ENCODE results near the gene ZNF286A. TPM values are rescaled to one million over a fixed set of nuclear protein-coding genes. Genes with fewer than 3 reads are reported as not detected.
A peak's percentile ranks its signal among the peaks of the same experiment; 100 is the strongest.
"Not testable (repeated sequence)": the region's sequence is repeated elsewhere in the genome, so short reads cannot be mapped to it uniquely, and the experiment has no call there.

Gene ZNF286A
- total and polyA plus RNA-seq, 2 donors (not counting 1 experiment from before 2014, with no cell fraction given): 31.3 to 45.9 TPM

DNA sequence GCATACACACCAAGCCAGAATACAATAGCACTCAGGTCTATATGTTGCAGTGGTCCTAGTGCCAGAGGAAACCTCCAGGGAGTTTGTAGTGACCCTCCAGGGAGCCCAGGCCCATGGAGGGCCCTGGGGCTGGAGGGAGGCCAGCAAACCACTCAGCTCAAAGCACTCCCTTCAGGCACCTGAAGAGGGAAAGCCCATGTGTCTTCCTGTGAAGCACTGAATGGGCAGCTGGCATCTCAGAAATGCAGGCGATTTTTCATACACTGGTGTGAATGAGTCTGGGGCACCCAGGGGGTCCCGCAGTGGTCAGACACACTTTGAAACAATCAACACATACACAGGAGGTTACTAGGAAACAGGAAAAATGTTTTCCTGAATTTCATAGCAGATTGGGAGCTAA lies 45.3 kb downstream of the ZNF286A start:
- no peaks in the 10 kb centered on the region for H3K4me1 ChIP-seq (ENCODE audit: control insufficient read depth, extremely low read depth, insufficient read depth, low read length)
- H3K4me2 ChIP-seq (ENCODE audit: extremely low read depth, insufficient read depth, low read length): no peak overlapping the region
- H4K20me1 ChIP-seq (ENCODE audit: control insufficient read depth, extremely low read depth, insufficient read depth, low read length): no peaks in the 10 kb centered on the region
- H3K36me3 ChIP-seq (ENCODE audit: control insufficient read depth, insufficient read depth, low read length): no peaks in the 10 kb centered on the region
- TF ChIP-seq, protein P1, sequence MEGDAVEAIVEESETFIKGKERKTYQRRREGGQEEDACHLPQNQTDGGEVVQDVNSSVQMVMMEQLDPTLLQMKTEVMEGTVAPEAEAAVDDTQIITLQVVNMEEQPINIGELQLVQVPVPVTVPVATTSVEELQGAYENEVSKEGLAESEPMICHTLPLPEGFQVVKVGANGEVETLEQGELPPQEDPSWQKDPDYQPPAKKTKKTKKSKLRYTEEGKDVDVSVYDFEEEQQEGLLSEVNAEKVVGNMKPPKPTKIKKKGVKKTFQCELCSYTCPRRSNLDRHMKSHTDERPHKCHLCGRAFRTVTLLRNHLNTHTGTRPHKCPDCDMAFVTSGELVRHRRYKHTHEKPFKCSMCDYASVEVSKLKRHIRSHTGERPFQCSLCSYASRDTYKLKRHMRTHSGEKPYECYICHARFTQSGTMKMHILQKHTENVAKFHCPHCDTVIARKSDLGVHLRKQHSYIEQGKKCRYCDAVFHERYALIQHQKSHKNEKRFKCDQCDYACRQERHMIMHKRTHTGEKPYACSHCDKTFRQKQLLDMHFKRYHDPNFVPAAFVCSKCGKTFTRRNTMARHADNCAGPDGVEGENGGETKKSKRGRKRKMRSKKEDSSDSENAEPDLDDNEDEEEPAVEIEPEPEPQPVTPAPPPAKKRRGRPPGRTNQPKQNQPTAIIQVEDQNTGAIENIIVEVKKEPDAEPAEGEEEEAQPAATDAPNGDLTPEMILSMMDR (conservative IDR thresholded peaks at IDR 0.05 in 1 of 2, IDR thresholded peaks at IDR 0.05 in 1 of 2; ENCODE audit: low read depth in 1 of 2, low read length in 2 of 2): no peak
- TF ChIP-seq EZH2 (IDR thresholded peaks at IDR 0.05; ENCODE audit: low read length, missing control alignments): no peak
- H3K4me3 ChIP-seq (replicated peaks in 1 of 4; ENCODE audit: control extremely low read depth in 1 of 4, insufficient read depth in 1 of 4, low read depth in 3 of 4, low read length in 4 of 4): no peak overlapping the region
- no peaks in the 10 kb centered on the region for H3K27me3 ChIP-seq (ENCODE audit: control insufficient read depth, insufficient read depth, low read length)
- peak in 1 of 2 donors; percentile 17 for DNase-seq (ENCODE audit: low read depth in 2 of 2)
- H3K79me2 ChIP-seq (ENCODE audit: control insufficient read depth, insufficient read depth, low read length): no peaks in the 10 kb centered on the region
- no peak overlapping the region for H2AFZ ChIP-seq (ENCODE audit: low read length)
- no peaks in the 10 kb centered on the region for H3K9me3 ChIP-seq (ENCODE audit: control insufficient read depth, insufficient read depth, low read depth, low read length)
- no peak overlapping the region for H3K27ac ChIP-seq (ENCODE audit: insufficient read depth, low read length)
- no peak overlapping the region for H3K9ac ChIP-seq (ENCODE audit: insufficient read depth, low read length)

DNA sequence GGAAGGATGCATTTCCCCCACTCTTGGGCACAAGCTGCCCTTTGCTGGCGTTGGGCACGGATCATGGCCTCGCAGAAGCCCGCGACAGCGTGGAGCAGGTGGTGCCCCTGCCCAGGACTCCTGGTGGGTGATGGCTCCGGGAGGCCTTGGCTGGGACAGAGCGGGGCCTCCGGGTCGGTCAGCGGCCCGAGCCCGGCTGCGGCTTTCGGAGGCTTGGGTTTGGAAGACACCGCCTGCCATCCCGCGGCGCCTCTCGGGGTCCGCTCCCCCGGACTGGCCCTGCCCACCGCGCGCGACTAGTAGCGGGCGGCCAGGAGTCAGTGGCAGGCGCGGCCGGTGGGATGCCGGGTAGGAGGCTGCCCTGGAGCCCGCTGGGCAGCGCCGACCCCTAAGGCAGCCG lies 49.9 kb downstream of the ZNF286A start:
- H3K9me3 ChIP-seq (ENCODE audit: control insufficient read depth, insufficient read depth, low read depth, low read length); DNase-seq (ENCODE audit: low read depth in 2 of 2); H2AFZ ChIP-seq (ENCODE audit: low read length); H3K4me2 ChIP-seq (ENCODE audit: extremely low read depth, insufficient read depth, low read length); H3K36me3 ChIP-seq (ENCODE audit: control insufficient read depth, insufficient read depth, low read length); H3K9ac ChIP-seq (ENCODE audit: insufficient read depth, low read length); H3K4me3 ChIP-seq (replicated peaks in 1 of 4; ENCODE audit: control extremely low read depth in 1 of 4, insufficient read depth in 1 of 4, low read depth in 3 of 4, low read length in 4 of 4); H3K27ac ChIP-seq (ENCODE audit: insufficient read depth, low read length); H3K79me2 ChIP-seq (ENCODE audit: control insufficient read depth, insufficient read depth, low read length); H3K27me3 ChIP-seq (ENCODE audit: control insufficient read depth, insufficient read depth, low read length); H4K20me1 ChIP-seq (ENCODE audit: control insufficient read depth, extremely low read depth, insufficient read depth, low read length); H3K4me1 ChIP-seq (ENCODE audit: control insufficient read depth, extremely low read depth, insufficient read depth, low read length): not testable (repeated sequence)

DNA sequence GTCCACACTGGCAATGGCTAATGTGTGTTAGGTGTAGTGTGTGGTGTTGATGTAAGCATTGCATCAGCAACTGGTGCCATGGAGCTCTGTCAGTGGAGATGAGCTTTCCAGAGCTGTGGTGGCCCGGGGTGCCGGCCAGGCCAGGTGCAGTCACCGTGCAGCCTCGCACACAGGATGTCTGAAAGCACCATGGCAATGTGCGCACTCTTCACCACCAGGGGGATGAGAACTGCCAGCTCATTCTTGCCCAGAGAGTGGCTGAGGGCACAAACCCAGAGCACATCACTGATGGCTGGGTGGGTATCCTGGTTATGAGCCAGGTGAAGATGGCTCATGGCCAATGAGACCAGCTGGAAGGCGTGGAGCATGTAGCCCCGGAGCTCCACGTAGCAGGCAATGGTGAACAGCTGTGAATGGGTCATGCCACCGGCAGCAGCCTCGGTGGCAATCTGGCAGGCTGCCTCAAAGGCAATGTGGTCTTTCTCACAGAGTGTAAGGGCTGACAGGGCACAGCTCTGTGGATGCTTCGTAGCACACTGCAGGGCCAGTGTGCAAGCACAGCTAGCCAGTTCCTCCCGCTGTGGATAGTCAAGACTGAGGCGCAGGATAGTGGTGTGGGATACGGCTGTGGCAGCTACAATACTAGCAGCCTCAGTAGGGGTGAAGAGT lies 69.4 kb downstream of the ZNF286A start:
- H4K20me1 ChIP-seq (ENCODE audit: control insufficient read depth, extremely low read depth, insufficient read depth, low read length); H3K36me3 ChIP-seq (ENCODE audit: control insufficient read depth, insufficient read depth, low read length); H3K4me1 ChIP-seq (ENCODE audit: control insufficient read depth, extremely low read depth, insufficient read depth, low read length); H3K79me2 ChIP-seq (ENCODE audit: control insufficient read depth, insufficient read depth, low read length); H3K9ac ChIP-seq (ENCODE audit: insufficient read depth, low read length); H2AFZ ChIP-seq (ENCODE audit: low read length); H3K27me3 ChIP-seq (ENCODE audit: control insufficient read depth, insufficient read depth, low read length); H3K4me3 ChIP-seq (replicated peaks in 1 of 4; ENCODE audit: control extremely low read depth in 1 of 4, insufficient read depth in 1 of 4, low read depth in 3 of 4, low read length in 4 of 4); H3K27ac ChIP-seq (ENCODE audit: insufficient read depth, low read length); DNase-seq (ENCODE audit: low read depth in 2 of 2); H3K9me3 ChIP-seq (ENCODE audit: control insufficient read depth, insufficient read depth, low read depth, low read length); H3K4me2 ChIP-seq (ENCODE audit: extremely low read depth, insufficient read depth, low read length): not testable (repeated sequence)

Other genes starting within 250 kb of the ZNF286A start
- 0.77 and 2.3 TPM in 2 replicates for gene CDRT4, start 232.1 kb upstream of the ZNF286A start, total RNA-seq
- gene CDRT4, start 232.1 kb upstream of the ZNF286A start, polyA plus RNA-seq: 0.19 and 0.49 TPM in 2 replicates
- gene TVP23C, start 136.3 kb upstream of the ZNF286A start, total RNA-seq: 14.4 and 25.1 TPM in 2 replicates
- 4.2 and 7.0 TPM in 2 replicates for gene TVP23C, start 136.3 kb upstream of the ZNF286A start, polyA plus RNA-seq
- gene FBXW10B, start 80.0 kb upstream of the ZNF286A start, total RNA-seq: 0.26 and 0.50 TPM in 2 replicates
- 0.11 and 0.36 TPM in 2 replicates for gene FBXW10B, start 80.0 kb upstream of the ZNF286A start, polyA plus RNA-seq
- 41.6 and 63.1 TPM in 2 replicates for gene TRIM16, start 15.4 kb upstream of the ZNF286A start, total RNA-seq
- 21.0 and 26.0 TPM in 2 replicates for gene TRIM16, start 15.4 kb upstream of the ZNF286A start, polyA plus RNA-seq
- gene TBC1D26, start 32.5 kb downstream of the ZNF286A start, total RNA-seq: 0.17 TPM in 1 of 2 replicates, not detected in the other
- gene TBC1D26, start 32.5 kb downstream of the ZNF286A start, polyA plus RNA-seq: 0.02 TPM in 1 of 2 replicates, not detected in the other
- 10.5 and 17.2 TPM in 2 replicates for gene ADORA2B, start 245.4 kb downstream of the ZNF286A start, total RNA-seq
- gene ADORA2B, start 245.4 kb downstream of the ZNF286A start, polyA plus RNA-seq: 3.1 and 6.3 TPM in 2 replicates